Liver (tissue), 9 donors: ENCODE data around the gene SSNA1. TPM values are rescaled to one million over a fixed set of nuclear protein-coding genes. Genes with fewer than 3 reads are reported as not detected.

Experiments
- DNase-seq: peaks from one replicate; pipeline ENCODE4 v3.0.0-alpha.2; 2017; ENCODE audit warnings: low spot score
- H3K27ac ChIP-seq, 2 donors: one replicate each; pipeline ENCODE4 v1.7.0; 2013; ENCODE audit warnings: inconsistent platforms in 2 of 2, low read length in 2 of 2, control low read depth in 1 of 2, low read depth in 1 of 2, mild to moderate bottlenecking in 1 of 2
- H3K27me3 ChIP-seq, 4 donors: one replicate each; pipeline versions ENCODE4 v1.6.1 to v1.7.0; 2013; ENCODE audit warnings: low read length in 3 of 4, inconsistent platforms in 1 of 4, mild to moderate bottlenecking in 1 of 4, moderate library complexity in 1 of 4; ENCODE audit not compliant: control insufficient read depth in 4 of 4, insufficient read depth in 4 of 4
- H3K36me3 ChIP-seq, 4 donors: one replicate each; pipeline versions ENCODE4 v1.6.1 to v1.7.0; 2013; ENCODE audit warnings: low read length in 3 of 4, mild to moderate bottlenecking in 3 of 4, low read depth in 1 of 4, moderate library complexity in 1 of 4; ENCODE audit not compliant: control insufficient read depth in 4 of 4, insufficient read depth in 3 of 4
- H3K4me1 ChIP-seq, 4 donors: one replicate each; pipeline versions ENCODE4 v1.6.1 to v1.7.0; 2013; ENCODE audit warnings: low read length in 3 of 4, mild to moderate bottlenecking in 3 of 4, moderate library complexity in 1 of 4; ENCODE audit not compliant: control insufficient read depth in 4 of 4, insufficient read depth in 4 of 4
- H3K4me3 ChIP-seq, 3 donors: one replicate each; pipeline versions ENCODE4 v1.6.1 to v1.7.0; 2013; ENCODE audit warnings: low read length in 3 of 3, control low read depth in 1 of 3, low read depth in 1 of 3, mild to moderate bottlenecking in 1 of 3
- H3K9ac ChIP-seq, 2 donors: one replicate each; pipeline ENCODE4 v1.7.0; 2013; ENCODE audit warnings: low read length in 2 of 2, mild to moderate bottlenecking in 2 of 2, moderate library complexity in 2 of 2, control low read depth in 1 of 2, low read depth in 1 of 2
- H3K9me3 ChIP-seq, 4 donors: one replicate each; pipeline versions ENCODE4 v1.6.1 to v1.7.0; 2013; ENCODE audit warnings: low read length in 3 of 4; ENCODE audit not compliant: control insufficient read depth in 4 of 4
- ATF3 ChIP-seq: IDR thresholded peaks from 2 replicates; pipeline ENCODE4 v1.6.1; 2016; ENCODE audit warnings: antibody characterized with exemption
- CTCF ChIP-seq: fragments of 150-350 bp; IDR thresholded peaks from 2 replicates; pipeline ENCODE4 v1.5.1; 2017; ENCODE audit warnings: improper control_type of control experiment, low read depth, low read length; ENCODE audit not compliant: missing input control
- EGR1 ChIP-seq, 2 donors: IDR thresholded peaks; 2 replicates each; pipeline ENCODE4 v1.6.1; 2016 to 2018; ENCODE audit warnings: antibody characterized with exemption in 2 of 2, low read depth in 2 of 2
- FOXA1 ChIP-seq: IDR thresholded peaks from 2 replicates; pipeline ENCODE4 v1.6.1; 2016; ENCODE audit warnings: antibody characterized with exemption
- GABPA ChIP-seq, 2 donors: IDR thresholded peaks in 1 of 2; conservative IDR thresholded peaks in 1 of 2; 2 replicates each; pipeline ENCODE4 v1.6.1; 2016; ENCODE audit warnings: antibody characterized with exemption in 2 of 2, mild to moderate bottlenecking in 1 of 2, moderate library complexity in 1 of 2
- HNF4A ChIP-seq, 2 donors: conservative IDR thresholded peaks; 2 replicates each; pipeline ENCODE4 v1.6.1; 2016; ENCODE audit warnings: antibody characterized with exemption in 2 of 2, mild to moderate bottlenecking in 2 of 2
- JUND ChIP-seq, 2 donors: IDR thresholded peaks; 2 replicates each; pipeline ENCODE4 v1.6.1; 2016; ENCODE audit warnings: antibody characterized with exemption in 2 of 2
- MAX ChIP-seq: IDR thresholded peaks from 2 replicates; pipeline ENCODE4 v1.6.1; 2016; ENCODE audit warnings: antibody characterized with exemption
- NR2F2 ChIP-seq: IDR thresholded peaks from 2 replicates; pipeline ENCODE4 v1.6.1; 2016; ENCODE audit warnings: antibody characterized with exemption
- RAD21 ChIP-seq, 2 donors: IDR thresholded peaks; 2 replicates each; pipeline ENCODE4 v1.6.1; 2016; ENCODE audit warnings: antibody characterized with exemption in 2 of 2, mild to moderate bottlenecking in 2 of 2
- RXRA ChIP-seq, 2 donors: IDR thresholded peaks; 2 replicates each; pipeline ENCODE4 v1.6.1; 2017 to 2018; ENCODE audit warnings: antibody characterized with exemption in 2 of 2, mild to moderate bottlenecking in 1 of 2
- SP1 ChIP-seq: IDR thresholded peaks from 2 replicates; pipeline ENCODE4 v1.6.1; 2018; ENCODE audit warnings: antibody characterized with exemption, mild to moderate bottlenecking
- YY1 ChIP-seq: IDR thresholded peaks from 2 replicates; pipeline ENCODE4 v1.6.1; 2016; ENCODE audit warnings: antibody characterized with exemption, mild to moderate bottlenecking
- WGBS: extraction: QIAGEN DNeasy Blood & Tissue Kit; methylation state at CpG from one replicate; pipeline ENCODE4 v1.1.7; 2013; 5-methylcytosine and 5-hydroxymethylcytosine counted together
- polyA plus RNA-seq, 2 donors: library from polyadenylated mRNA; stranded (reverse) in 1 of 2; unstranded in 1 of 2; fragments of 200-250 nt in 1 of 2; fragments of >200 nt in 1 of 2; fragmentation: Nextera tagmentation in 1 of 2; extraction: Ambion mirVana in 1 of 2; gene quantifications; one replicate each; pipeline versions ENCODE4 v1.2.1 to v1.2.3, GENCODE V29; 2013 to 2015
- total RNA-seq, 2 donors: library from RNA; depleted of rRNA; stranded (reverse); fragments of >200 nt; gene quantifications; one replicate each; pipeline ENCODE4 v1.2.3, GENCODE V29; 2014
- TF ChIP-seq, protein P1 (sequence below): IDR thresholded peaks from 2 replicates; pipeline ENCODE4 v1.6.1; 2016; ENCODE audit warnings: antibody characterized with exemption, mild to moderate bottlenecking
- donor health status: healthy.
- donor health status: healthy.
- donor health status: healthy.
- donor health status: healthy.
- donor health status: healthy.

The SSNA1 gene
- total and polyA plus RNA-seq, 4 donors, result 29.8 to 44.2 (median 40.3) TPM

GRCh38 chr9:137166380-137167229 is 21.9 kb upstream of the SSNA1 start:
- Histone ChIP-seq H3K36me3 (no peaks in the 10 kb centered on the region), H3K9ac (no peak overlapping the region), H3K27me3 (peaks cover 7 to 36% (median 15%) of the 10 kb centered on the region in 4 donors), H3K4me1 (peaks cover 18 to 33% (median 22%) of the 10 kb centered on the region in 4 donors), H3K4me3 (no peak overlapping the region), H3K9me3 (no peaks in the 10 kb centered on the region), H3K27ac (no peak overlapping the region)
- TF ChIP-seq MAX, result no peak
- TF ChIP-seq EGR1 (IDR thresholded peaks at IDR 0.05; ENCODE audit: low read depth in 2 of 2), result no peak
- TF ChIP-seq, protein P1, sequence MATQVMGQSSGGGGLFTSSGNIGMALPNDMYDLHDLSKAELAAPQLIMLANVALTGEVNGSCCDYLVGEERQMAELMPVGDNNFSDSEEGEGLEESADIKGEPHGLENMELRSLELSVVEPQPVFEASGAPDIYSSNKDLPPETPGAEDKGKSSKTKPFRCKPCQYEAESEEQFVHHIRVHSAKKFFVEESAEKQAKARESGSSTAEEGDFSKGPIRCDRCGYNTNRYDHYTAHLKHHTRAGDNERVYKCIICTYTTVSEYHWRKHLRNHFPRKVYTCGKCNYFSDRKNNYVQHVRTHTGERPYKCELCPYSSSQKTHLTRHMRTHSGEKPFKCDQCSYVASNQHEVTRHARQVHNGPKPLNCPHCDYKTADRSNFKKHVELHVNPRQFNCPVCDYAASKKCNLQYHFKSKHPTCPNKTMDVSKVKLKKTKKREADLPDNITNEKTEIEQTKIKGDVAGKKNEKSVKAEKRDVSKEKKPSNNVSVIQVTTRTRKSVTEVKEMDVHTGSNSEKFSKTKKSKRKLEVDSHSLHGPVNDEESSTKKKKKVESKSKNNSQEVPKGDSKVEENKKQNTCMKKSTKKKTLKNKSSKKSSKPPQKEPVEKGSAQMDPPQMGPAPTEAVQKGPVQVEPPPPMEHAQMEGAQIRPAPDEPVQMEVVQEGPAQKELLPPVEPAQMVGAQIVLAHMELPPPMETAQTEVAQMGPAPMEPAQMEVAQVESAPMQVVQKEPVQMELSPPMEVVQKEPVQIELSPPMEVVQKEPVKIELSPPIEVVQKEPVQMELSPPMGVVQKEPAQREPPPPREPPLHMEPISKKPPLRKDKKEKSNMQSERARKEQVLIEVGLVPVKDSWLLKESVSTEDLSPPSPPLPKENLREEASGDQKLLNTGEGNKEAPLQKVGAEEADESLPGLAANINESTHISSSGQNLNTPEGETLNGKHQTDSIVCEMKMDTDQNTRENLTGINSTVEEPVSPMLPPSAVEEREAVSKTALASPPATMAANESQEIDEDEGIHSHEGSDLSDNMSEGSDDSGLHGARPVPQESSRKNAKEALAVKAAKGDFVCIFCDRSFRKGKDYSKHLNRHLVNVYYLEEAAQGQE, result no peak
- no peak for TF ChIP-seq RXRA (IDR thresholded peaks at IDR 0.05)
- no peak for TF ChIP-seq JUND (IDR thresholded peaks at IDR 0.05)
- TF ChIP-seq GABPA (IDR thresholded peaks at IDR 0.05 in 1 of 2, conservative IDR thresholded peaks at IDR 0.05 in 1 of 2), result no peak
- no peak for TF ChIP-seq NR2F2
- TF ChIP-seq CTCF, result no peak
- TF ChIP-seq SP1, result no peak
- TF ChIP-seq ATF3, result no peak
- no peak for TF ChIP-seq RAD21 (IDR thresholded peaks at IDR 0.05)
- TF ChIP-seq YY1, result no peak
- TF ChIP-seq HNF4A (conservative IDR thresholded peaks at IDR 0.05), result no peak
- 70% methylated on average over 22 of the region's 22 CpGs for WGBS
- DNase-seq, result no peak

GRCh38 chr9:137167277-137167746 is 21.2 kb upstream of the SSNA1 start:
- WGBS, result 23% methylated on average over 44 of the region's 44 CpGs
- Histone ChIP-seq H3K27me3 (peaks cover 7 to 36% (median 15%) of the 10 kb centered on the region in 4 donors), H3K27ac (no peak overlapping the region), H3K4me3 (no peak overlapping the region), H3K36me3 (no peaks in the 10 kb centered on the region), H3K9me3 (no peaks in the 10 kb centered on the region), H3K4me1 (peaks cover 18 to 33% (median 22%) of the 10 kb centered on the region in 4 donors), H3K9ac (no peak overlapping the region)
- TF ChIP-seq SP1 (no peak), FOXA1 (no peak), RAD21 (IDR thresholded peaks at IDR 0.05) (no peak), ATF3 (no peak)
- DNase-seq, result no peak
